OCI-M2 (cell line): ENCODE measurements around the gene CASR.

ENCODE experiments used
- DNase-seq: peaks from one replicate; lab custom pipeline; 2025; ENCODE audit not compliant: unreplicated experiment; lab: John Stamatoyannopoulos, UW

CASR gene

GRCh38 chr3:122215592-122216298 is 32.3 kb downstream of the CASR start:
- no peak for DNase-seq

- DNase-seq, result no peak
These were observed 34.4 kb downstream of the CASR start for GRCh38 chr3:122217901-122218300.

- no peak for DNase-seq
These were observed 35.9 kb downstream of the CASR start for GRCh38 chr3:122219242-122219872.

DNA sequence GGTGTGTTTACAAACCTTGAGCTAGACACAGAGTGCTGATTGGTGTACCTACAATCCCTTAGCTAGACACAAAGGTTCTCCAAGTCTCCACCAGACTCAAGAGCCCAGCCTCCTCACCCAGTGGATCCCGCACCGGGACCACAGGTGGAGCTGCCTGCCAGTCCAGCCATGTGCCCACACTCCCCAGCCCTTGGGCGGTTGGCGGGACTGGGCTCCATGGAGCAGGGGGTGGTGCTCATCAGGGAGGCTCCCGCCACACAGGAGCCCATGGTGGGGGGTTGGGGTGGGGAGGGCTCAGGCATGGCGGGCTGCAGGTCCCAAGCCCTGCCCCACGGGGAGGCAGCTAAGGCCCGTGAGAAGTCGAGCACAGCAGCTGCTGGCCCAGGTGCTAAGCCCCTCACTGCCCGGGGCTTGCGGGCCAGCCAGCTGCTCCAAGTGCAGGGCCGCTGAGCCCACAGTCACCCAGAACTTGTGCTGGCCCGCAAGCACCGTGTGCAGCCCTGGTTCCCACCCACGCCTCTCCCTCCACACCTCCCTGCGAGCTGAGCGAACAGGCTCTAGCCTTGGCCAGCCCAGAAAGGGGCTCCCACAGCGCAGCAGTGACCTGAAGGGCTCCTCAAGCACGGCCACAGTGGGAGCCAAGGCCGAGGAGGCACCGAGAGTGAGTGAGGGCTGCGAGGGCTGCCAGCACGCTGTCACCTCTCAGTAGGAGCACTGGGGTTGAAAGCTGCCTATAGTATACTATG is 43.7 kb downstream of the CASR start:
- DNase-seq, result no peak

DNA sequence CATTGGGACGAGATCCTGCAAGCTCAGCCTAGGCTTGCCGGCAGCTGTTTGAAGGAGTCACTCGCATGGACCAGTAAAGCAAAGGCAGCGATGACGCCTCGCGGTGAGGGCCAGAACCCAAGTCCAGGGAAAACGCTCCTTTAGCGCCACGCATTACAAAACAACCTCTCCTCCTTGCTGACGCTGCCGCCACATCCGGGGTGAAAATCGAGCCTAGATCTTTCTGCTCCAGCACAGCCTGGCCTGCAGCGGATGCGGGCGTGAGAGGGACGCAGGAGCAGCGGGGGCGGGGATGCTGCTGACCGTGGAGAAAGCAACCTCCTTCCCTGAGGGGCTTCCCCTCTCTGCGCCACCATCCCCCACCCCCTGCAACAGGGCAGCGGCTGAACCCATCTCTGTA is 46.7 kb downstream of the CASR start:
- DNase-seq, result no peak

- DNase-seq, result no peak
These were observed 48.1 kb downstream of the CASR start for GRCh38 chr3:122231465-122232157.

DNA sequence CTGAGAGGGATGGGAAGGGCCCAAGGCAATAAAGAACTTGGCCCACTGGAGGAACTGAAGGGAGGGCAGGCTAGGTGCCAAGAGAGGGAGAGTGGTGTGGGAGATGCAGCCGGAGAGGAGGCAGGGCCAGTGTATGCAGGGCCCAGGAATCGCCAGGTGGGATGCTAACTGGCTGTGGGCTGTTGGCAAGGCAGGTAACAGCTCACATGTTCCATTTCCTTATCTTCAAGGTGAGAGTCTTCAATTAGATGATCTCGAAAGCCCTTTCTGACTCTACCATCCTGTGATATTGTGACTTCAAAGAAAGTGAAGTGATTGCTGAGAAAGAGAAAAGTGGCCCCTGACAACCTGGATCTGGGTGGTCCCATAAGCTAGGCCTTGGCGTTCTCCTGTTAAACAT is 49.0 kb downstream of the CASR start:
- no peak for DNase-seq

DNA sequence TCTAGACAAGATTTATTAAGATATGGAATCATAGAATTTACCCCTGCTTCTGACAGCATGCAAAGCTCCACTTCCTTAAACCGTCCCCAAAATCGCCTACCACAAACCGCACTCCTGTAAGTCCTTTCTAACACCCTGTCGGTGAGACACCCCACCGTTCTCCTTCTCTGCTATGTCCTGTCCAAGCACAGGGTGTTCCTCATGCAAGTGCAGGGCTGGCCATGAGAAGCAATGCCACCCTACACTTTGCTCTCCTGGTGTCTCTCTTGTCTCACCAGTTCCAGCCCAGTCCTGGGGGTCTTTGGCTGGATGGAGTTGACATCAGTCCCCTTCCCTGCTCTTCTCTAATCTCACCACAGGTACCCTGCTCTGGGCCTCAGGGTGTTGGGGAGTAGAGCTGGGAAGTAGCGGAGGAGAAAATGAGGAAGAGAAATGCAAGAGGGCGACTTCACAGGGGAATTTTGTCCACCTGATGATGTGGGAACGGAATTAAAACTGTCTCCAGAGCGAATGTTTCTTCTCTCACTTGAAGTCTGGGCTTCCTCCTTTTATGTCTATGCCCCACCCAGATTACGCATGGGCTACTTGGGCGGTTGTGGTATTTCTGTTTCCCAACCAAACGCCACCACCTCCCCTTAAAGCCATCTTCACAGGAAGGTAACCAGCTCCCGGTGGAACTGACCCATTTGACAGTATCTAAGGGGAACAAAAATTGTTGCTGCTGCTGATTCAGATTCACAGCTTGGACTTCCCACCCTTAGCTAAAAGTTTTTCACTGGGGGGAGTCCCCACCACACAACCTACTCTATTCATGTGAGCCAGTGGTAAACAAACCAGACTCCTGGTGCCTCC is 49.9 kb downstream of the CASR start:
- DNase-seq, result no peak

DNA sequence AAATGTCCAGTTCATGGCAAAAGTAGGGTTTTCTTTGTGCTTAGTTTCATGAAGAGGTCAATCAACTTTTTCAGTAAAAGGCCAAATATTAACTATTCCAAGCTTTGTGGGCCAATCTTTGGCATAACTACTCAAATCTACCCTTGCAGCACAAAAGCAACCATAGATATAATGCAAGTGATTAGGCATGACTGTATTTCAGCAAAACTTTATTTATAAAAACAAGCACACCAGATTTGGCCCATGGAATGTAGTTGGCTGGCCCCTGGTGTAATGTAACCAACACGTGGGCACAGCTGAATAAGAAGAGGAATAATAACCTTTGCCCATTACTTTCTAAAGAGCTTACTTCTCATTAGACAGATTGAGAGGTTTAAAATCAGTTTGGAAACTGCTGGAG is 50.6 kb downstream of the CASR start:
- DNase-seq, result no peak

- no peak for DNase-seq
These were observed 51.7 kb downstream of the CASR start for GRCh38 chr3:122235147-122235546.

DNA sequence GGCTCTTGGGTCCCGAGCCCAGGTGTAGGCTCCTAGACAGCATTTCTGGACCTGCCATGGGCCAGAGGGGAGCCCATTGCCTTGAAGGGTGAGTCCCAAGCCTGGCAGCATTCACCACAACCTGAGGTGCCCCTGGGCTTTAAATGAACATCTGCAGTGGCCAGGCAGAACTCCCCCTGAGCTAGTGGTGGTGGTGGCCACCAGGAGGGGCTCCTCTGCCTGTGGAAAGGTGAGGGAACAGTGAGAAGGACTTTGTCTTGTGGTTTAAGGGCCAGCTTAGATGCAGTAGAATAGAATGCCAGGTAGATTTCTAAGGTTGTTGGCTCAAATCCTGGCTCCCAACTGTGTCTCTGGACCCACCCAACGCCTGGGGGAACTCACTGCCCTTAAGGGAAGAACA is 55.6 kb downstream of the CASR start:
- no peak for DNase-seq

DNA sequence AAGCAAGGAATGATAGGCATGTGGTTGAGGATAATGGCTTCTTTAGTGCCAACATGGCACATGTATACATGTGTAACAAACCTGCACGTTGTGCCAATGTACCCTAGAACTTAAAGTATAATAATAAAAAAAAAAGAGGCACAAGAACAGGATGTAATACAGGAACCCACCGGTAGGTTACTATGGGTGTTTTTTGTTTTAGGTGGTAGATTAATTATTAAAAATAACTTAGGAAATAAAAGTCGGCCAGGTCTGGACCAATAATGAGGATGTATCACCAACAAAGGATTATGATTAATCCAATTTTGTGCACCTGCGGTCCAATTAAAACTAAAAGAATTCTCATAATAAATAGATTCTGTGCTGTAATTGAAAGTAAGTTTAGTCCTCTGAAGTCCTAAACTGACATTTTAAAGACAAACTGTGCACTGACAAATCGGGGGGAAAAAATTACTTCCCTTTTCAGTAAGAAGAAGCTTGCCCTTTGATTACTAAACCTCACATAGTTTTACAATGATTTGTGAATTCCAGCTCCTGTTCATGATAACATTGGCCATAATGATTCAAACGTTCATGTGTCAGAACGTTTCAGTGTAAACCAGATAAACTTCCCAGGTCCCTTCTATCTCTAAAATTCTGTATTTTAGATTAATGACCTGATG is 62.2 kb downstream of the CASR start:
- DNase-seq, result no peak

- DNase-seq, result no peak
These were observed 62.7 kb downstream of the CASR start for GRCh38 chr3:122246199-122246598.

DNA sequence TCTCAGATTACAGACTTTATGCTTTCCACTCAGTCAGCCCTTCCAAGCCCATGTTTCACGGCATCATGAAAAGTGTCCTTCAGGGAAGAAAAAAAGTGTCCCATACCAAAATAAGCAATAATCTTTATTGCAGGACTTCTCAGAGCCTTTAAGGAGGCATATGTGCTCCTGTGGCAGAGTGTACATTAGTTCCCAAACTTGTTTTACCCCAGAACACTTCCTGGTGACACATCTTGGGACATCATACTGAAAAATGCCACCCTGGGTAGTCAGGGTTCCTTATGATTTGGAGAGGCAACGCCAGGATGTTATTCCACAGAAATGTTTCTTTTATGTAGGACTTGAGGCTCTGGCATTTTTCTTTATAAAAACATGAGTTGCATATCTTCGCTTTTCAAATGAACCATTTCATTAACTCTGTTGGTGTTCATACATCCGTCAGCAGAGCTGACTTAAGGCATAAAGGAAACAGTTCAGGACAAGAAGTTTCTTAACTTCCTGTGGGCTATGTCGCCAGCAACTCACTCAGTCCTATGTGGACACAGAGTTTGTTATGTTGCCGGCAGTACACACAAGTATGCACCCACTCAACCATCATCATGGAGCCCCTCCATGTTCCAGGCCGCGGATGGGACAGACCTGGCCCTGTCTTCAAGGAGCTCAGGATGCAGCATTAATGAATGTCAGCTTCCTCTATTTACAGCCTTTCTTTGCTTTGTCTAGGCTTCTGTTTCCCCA is 63.8 kb downstream of the CASR start:
- no peak for DNase-seq

GRCh38 chr3:122247825-122248185 is 64.3 kb downstream of the CASR start:
- no peak for DNase-seq

- DNase-seq, result no peak
These were observed 68.0 kb downstream of the CASR start for GRCh38 chr3:122251428-122251827.

- DNase-seq, result no peak
These were observed 70.1 kb downstream of the CASR start for GRCh38 chr3:122253581-122253980.

DNA sequence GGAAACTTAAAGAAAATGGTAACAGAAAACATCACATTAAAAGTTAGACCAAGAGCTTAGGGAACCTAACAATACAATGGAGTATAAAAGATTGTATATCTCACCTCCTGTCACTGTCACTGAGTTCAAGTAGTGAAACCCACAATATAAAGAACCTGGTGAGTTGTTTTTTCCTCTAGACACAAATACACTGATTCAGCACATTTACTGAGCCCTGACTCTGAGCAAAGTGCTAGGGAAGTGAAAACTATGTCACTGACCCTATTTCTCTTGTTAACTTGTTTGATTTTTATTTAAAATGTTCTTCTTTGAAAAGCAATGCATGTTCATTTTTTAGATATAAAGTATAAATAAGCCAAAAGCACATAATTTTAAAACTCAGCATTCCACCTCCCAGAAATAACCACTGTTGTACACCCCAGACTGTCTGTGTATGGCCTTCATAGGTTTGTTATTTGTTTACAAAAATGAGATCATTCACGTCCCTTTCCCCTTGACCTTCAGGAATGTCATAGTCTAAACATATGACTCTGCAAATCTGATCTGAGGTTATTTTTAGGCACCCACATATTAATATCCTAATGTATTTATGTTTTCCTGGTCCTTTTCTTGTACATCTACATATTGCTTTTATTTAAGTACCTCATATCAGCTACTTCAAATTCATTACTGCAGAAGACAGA is 72.4 kb downstream of the CASR start:
- DNase-seq, result no peak
